CD4-positive, alpha-beta T cell treated with Interleukin-4 for 1 hour (primary cell): Measurements from ENCODE around the gene CLASP1.
"Not testable (repeated sequence)": the region's sequence is repeated elsewhere in the genome, so short reads cannot be mapped to it uniquely, and the experiment has no call there.

Source experiments
- DNase-seq, 2 donors: peaks; one replicate each; pipeline ENCODE4 v3.0.0-alpha.2; 2020 to 2022

CLASP1 gene

DNA sequence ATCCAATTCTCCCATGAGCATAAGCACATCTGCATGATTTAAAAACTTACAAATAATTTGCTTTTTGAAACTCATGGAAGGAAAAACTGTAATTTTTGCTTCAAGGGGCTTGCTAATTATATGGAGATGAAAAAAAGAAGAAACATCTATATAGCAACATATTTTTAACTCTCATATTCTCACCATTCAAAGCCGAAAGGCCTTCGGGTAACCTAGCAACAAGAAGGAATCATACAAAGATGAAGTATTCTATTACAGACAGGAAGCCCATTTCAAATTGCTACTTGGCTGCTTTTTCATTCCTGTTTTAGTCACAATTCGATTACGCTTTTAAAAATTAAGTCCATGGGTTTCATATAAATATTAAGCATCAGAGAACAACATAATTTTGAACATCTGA lies 157.7 kb downstream of the CLASP1 start:
- no peak for DNase-seq

DNA sequence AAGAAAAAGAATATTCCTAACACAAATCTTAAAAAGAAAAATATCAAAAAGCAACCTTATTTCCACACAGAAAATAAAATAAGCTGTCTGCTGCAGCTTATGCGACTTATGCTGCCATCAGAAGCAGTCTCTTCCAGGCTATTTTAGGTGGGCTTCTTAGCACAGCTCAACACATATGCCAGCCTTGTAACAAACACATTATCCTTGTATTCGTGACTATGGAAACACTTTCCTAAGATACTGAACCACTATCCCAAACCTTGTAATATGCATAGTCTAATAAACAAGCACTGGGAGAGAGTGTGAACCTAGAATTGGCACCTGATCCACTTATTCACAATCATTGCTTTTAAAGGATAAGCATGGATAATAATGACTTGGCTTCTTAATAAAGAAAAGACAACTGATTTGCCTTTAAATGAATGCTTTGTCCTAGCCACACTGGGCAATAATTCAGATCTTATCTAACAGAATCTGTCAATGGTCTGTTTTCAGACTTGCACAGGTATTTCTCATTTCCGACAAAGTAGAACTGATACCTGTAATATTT lies 158.6 kb downstream of the CLASP1 start:
- no peak for DNase-seq

DNA sequence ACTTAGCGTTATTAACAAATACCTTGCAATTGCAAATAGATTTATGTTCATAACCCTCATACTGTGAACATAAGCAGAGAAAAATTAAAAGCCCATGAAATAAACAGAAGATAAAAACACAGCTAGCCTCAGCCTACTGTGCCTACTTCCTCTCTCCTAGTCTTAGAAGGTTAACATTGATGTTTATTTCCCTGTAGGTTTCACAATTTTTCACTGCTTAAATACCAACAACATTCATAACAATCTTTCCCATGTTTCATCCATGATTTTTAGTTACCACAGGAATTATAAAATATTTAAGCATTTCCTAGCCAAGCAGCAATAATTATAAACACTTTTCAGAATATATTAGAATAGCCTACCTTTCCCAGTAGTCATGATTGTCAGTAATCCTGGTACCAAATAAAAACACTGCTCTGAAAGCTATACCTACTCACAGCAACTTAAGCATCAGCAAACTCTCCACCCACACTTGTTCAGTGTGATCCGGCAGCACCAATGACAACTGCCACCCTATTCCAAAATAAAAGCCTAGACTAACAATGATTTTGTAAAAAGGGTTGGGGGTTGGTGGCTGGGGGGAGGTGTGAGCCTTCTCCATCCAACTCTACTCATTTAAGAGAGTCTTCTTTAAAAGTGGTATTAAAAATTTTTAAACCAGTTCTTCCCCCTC lies 159.2 kb downstream of the CLASP1 start:
- no peak for DNase-seq

DNA sequence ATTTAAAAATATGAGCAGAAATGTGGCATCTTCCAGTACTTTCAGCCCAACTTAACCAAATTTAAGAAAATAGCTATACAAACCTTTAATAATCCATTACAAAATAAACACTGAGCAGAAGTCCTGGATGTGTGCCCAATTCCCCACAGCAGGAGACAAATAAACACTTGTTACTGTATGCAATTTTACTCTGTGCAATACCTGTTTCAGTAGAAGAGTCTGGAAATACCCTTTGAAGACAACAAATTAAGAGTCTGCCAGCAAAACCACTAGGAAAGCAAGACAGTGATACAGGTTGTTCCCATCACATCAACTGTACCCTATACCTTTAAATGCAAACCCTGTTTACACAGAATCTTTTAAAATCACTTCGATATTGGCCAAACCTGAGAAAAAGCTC lies 160.0 kb downstream of the CLASP1 start:
- DNase-seq: no peak

DNA sequence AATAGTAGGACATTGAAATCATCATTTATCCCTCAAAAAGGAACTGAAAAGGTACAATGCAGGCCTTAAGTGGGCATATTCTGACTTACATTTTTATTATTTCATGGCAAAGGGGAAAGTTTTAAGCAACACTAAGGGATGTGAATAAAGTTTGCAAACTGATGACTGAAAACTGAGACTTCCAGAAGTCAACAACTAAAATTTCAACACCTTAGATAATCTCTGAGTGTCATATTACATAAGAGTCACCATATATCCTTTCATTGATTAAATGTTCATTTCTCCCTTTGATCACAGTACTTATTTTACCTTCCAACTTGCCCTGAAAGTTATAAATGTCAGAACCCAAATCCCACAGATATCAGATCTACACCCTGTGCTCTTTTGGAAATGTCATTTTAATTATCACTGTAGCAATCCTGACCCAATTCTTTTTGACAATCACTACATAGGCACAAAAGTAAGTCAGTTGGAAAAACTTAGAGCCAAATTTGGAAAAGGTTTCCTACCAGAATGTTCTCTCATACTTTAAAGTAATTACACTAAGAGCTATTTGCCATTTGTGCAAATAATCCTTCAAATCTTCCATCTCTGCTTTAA lies 163.0 kb downstream of the CLASP1 start:
- no peak for DNase-seq

DNA sequence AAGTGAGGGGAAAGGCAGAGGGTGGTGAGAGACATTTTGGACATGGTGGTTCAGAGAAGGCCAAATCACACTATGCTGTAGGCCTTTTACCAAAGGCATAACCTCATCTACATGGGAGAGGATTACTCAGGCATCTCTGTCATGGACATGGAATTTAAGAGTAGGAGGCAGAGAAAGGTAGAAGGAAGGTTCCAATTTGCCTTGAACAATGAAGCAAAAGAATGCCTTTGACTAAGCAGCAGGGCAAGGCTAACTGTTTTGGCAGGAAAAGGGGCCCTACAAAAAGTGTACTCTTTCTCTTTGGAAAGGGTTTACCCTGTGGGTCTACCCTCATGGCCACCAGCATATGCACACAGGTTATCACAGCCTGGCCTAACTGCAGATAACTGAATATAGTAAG lies 164.2 kb downstream of the CLASP1 start:
- DNase-seq: no peak

DNA sequence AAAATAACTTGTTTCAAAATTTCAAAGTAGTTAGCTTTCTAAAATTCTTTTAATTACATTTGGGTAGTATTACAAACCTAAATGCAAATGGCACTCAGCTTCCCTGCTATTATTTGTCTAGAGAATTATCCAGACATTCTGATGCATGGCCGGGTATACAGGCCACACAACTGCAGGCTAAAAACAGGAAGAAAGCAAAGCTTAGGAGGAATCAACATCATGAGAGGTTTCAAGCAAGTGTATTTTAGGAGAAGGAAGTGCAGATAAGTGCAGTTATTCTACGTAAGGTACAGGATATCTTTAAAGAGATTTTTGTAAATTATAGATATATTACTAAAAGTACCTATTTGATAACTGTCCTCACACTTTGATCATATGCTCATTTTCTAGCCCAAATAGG lies 165.4 kb downstream of the CLASP1 start:
- no peak for DNase-seq

DNA sequence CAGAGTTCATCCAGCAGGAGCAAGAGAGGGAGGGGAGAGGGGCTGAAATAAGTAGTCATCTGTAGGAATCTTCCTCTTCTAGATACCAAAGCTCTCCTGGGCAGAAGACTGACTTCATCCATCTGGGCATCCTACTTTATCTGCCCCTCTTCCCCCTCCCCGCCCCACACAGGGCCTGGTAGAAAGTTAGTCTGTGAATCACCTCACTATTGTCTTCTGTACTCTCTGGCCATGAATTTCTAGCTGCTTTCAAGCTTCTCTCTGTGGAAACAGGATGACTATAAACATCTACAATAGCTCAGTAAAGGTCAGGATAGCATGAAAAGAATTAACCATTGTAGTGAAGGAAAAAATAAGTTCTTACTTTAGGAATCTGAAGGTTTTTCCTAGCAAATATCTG lies 166.2 kb downstream of the CLASP1 start:
- no peak for DNase-seq

DNA sequence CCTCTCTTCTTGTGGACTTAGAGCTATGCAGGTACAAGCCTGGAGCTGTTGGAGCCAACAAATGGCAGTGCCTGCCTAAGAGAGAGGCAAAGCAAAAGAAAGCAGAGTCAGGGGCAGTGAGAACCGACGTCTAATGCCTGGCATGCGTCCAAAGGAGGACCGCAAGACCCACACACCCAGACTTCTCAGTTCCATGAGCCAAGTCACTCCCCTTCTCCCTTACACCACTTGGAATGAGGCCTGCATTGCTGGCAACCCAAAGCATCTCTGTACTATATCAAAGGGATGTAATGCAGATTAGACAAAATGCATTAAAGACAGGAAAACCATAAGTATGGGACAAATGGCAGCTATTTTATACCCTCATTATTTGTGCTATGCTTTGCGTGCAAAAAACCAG lies 168.4 kb downstream of the CLASP1 start:
- no peak for DNase-seq

DNA sequence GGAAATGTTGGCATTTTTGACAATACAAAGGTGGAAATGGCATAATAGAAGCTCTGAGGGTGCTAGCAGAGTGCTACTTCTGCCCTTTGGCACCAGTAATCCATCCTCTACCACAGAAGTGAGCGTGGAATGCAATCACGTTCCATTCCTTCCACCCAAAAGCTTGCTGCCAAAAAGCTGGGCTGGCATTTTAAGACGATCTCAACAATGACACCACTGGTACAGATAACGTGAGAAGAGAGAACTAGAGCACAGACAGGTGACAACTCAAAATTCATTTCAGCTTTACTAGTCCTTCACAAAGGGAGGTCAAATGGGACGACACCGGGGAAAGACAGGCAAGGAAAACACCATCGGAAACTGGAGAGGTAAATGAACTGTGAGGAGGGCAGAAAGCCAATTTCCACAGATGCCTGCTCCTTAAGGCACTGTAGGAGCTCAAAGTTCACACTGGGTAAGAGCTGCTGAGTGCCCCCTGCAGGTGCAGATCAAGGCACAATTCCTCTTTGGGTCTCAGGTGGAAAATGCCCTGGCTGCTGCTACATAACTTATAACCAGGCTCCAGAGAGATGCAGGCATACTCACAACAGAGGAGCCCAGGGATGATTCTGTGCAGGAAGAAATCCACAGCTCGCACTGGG lies 169.3 kb downstream of the CLASP1 start:
- no peak for DNase-seq

DNA sequence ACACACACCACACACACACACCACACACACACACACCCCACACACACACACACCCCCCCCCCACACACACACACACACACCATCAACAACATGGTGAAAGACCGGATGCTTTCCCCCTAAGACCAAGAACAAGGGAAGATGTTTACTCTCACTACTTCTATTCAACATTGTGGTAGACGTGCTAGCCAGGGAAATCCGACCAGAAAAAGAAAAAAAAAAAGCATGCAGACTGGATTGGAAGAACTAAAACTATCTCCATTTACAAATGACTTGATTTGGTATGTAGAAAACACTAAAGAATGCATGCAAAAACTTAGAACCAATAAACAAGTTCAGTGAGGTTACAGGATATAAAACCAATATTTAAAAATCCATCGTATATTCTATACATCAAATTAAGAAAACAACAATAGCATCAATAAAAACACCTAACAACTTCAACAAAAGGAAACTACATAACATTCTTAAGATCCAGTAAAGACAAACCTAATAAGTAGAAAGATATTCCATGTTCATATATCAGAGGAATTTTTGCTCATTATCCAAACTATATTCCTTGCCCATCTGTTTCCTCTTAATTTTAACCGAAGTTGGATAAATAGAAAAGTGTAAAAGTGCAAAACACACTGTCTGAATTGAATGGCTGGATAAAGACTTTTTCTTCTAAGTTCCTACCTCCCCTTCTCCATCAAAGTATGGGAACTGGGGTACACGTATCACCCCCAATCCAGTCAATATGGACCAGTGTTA lies 170.1 kb downstream of the CLASP1 start:
- no peak for DNase-seq

DNA sequence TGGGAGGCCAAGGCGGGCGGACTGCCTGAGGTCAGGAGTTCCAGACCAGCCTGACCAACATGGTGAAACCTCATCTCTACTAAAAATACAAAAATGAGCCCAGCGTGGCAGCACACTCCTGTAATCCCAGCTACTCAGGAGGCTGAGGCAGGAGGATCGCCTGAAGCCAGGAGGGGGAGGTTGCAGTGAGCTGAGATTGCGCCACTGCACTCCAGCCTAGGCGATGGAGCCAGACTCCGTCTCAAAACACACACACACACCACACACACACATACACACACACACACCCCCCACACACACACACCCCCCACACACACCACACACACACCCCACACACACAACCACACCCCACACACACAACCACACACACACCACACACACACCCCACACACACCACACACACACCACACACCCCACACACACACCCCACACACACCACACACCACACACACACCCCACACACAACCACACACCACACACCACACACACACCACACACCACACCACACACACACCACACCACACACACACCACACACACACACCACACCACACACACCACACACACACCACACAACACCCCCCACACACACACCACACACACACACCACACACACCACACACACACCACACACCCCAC lies 170.8 kb downstream of the CLASP1 start:
- DNase-seq: not testable (repeated sequence)

DNA sequence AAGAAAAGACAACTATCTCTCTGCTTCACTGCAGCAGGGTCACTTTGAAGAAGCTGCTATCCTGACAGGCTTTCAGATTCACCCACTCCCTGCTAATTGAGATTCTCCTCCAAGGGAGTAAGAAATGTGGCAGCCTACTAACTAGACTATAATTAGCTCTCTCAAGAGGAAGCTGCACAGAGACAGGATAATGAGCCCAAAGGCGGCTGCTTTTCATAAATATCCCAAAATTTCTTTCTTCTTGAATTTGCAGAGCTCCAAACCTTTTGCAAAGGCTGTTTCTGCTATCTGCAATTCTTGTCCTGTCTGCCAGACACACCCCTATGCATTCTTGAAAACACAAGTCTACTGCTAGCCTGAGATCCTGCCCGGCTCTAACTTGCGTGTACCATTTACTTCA lies 172.6 kb downstream of the CLASP1 start:
- no peak for DNase-seq

DNA sequence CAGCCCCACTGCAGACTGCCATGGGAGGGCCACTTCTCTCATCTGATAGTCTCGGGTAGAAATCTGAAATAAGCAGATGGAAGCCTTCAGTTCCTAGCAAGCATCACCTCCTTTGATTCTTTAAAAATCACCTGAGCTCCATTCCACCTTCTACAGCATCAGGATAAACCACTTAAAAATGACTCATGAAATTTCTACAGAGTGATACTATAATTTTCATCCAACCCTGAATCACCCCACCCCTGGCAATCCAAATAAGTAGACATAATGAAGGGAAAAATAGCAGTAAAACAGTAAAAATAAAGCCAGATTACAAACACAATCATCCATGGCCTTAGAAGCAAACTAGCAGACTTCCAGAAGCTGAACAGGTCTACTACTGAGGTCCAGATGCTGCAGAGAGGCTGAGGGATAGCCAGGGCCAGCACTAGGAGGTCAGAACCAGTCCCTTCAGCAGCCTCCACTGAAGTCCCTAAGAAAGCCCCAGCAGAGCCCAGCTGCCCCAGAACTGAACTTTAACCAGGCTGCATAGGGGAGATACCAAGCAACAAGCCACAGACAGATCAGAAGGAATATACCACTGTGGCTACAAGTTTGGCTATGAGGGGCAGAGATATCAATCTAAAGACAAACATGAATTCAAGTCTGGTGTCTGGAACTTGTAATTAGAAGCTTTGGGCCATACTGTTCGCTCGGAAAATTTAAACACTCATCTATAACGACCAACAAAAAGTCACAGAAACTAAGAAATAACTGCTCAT lies 173.3 kb downstream of the CLASP1 start:
- DNase-seq: no peak

DNA sequence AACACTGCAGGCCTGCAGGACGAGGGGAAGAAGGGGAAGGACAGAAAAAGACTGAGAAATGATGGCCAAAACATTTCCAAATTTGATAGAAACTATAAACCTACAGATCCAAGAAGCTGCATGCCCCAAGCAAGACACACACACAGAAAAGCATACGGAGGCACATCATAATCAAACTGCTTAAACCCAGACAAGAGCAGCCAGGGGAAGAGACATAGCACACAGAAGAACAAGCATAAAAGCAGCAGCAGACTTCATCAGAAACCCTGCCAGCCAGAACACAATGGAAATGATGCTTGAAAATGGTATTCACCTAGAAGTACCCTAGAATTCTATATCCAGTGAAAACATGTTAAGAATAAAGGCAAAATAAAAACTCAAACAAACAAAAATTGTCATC lies 175.8 kb downstream of the CLASP1 start:
- DNase-seq: no peak

DNA sequence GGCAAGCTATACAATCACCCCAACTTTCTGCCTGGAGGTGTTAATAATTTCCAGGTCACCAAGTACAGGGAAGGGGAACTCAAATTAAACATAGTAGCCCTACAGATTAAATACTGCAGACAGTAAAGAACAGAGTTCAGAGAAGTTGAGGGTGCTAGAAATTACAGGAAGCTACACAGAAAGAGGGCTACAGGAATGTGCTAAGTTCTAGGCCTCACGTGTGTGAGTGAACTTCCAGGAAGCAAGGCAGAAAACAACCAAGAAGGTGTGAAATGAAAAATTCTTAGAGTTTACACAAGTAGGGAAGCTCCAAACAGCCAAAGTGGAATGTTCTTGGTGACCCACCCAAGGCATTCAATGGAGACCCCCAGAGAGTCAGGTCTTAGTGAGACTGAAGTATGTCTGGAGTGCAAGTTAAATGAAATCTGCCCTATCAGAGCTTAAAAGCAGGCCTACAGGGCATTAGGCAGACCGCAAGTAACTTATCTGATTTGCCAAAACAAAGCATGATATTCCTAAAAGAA lies 176.7 kb downstream of the CLASP1 start:
- DNase-seq: no peak

DNA sequence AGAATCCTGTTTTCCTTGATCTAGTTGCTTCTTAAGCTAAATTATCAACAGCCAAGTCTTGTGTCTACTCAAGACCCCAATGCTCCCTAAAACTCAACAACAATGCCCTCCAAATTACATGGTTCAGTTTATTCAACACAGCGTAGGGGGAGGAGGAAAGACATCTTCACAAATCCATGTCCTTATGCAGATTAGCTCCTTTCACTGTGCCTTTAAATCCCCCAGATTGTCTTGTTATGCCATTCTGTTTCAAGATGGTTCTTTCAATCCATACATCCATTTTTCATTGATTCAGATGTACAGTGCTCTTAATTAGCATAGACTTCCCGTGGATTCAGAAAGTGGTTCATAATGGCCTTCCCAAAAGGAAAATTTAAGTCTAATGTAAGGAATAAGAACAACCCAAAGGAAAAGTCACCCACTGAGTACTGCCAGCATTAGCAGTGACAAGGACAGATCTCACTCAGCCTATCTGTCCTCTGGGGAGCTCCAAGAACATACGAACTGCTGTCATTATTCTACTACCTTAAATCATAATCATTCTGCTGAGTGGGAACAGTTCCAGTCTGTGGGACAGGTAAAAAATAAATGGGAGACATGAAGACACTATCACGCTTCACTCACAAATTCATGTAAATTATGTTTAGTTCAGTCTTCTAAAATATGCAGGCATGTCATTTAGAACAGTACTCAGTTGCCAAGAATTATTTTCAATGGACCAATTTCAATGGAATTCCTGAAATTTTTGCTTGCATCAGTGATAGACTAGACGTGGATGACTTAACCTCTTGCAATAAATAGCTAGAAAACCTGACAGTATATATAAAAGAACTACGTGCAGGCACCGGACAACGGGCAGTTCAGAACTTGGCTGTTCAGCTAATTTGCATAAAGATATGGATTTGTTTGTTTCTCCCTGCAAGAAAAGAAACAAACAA lies 177.5 kb downstream of the CLASP1 start:
- DNase-seq: no peak

DNA sequence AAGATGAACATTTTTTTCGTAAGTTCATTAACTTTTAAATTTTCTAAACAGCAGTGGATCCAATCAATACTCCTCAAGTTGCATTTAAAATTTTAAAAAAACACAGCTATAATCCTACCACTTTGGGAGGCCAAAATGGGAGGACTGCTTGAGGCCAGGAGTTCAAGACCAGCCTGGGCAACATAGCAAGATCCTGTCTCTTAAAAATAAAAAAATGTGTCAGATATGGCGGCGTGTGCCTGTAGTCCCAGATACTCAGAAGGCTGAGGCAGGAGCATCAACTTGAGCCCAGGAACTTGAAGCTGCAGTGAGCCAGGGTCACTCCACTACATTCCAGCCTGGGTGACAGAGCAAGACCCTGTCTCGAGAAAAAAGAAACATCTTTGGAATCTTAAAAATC lies 178.3 kb downstream of the CLASP1 start:
- DNase-seq: no peak

DNA sequence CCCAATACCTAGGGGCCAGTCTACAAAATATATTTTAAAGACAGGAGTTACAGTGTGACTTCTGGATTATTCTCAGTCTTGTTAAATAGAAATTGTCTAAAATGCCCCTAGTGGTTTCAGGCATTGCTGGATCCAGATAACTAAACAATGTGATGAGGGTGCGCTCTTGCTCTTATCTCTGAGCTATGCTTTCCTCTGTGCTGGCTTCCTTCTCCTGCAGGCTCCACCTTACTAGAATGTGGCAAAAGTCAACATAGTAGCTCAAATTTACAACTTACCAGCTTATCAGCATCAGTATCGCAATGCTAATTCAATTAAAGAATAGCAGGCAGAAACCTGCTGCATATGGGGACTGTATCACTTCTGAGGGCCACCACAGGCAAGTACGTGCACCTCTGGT lies 179.9 kb downstream of the CLASP1 start:
- no peak for DNase-seq

DNA sequence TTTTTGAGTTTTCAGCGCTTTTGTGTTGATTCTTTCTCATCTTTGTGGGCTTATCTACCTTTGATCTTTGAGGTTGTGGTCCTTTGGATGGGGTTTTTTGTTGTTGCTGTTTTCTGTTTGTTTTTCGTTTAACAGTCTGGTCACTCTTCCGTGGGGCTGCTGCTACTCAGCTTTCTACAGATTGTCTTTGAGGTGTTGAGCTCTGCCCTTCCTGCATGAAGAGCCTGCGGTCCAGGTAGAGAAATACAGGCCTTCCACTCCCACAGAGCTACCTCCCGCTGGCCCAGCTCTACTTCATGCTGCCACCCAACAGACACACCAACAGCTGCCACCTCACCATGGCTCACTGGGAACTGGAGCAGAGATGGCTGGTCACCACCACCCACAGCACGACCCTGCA lies 180.3 kb downstream of the CLASP1 start:
- DNase-seq: no peak

DNA sequence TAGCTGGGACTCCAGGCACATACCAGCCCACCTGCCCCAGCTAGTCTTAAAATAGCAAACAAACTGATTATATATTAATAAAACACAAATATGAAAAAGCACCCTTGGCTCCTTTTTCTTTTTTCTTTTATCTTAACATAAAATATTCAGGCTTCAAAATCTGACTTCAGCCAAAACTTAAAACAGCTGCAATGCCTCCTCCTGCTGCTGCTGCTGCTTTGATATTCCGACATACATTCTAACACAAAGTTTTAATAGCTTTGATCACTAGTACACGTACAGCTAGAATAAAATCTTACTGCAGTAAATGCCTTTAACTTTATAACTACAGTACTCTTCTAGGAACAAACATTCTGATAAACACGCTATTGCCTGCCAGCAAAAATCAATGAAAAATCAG lies 190.0 kb downstream of the CLASP1 start:
- no peak for DNase-seq
